HepG2 (cell line): ENCODE measurements around the gene SNAP29. TPM values are rescaled to one million over a fixed set of nuclear protein-coding genes. Genes with fewer than 3 reads are reported as not detected.

ENCODE experiments used
- AHDC1 ChIP-seq: sonication (generic); formaldehyde crosslinking; IDR thresholded peaks from 2 replicates; pipeline ENCODE4 v1.5.1; 2020; ENCODE audit warnings: mild to moderate bottlenecking, missing genetic modification reagents, borderline replicate concordance
- ATF4 ChIP-seq, 2 experiments: fragments of 450-650 bp in 1 of 2; sonication (generic) in 1 of 2; formaldehyde crosslinking; IDR thresholded peaks; 2 replicates each; pipeline versions ENCODE4 v1.5.0 to v1.8.0; 2020 to 2022; ENCODE audit warnings: mild to moderate bottlenecking in 1 of 2, missing genetic modification reagents in 1 of 2
- GATAD2A ChIP-seq: IDR thresholded peaks from 2 replicates; pipeline ENCODE4 v1.6.1; 2016
- NFYB ChIP-seq: sonication (generic); formaldehyde crosslinking; IDR thresholded peaks from 2 replicates; pipeline ENCODE4 v1.4.0; 2020; ENCODE audit warnings: missing genetic modification reagents
- SMAD1 ChIP-seq: sonication (generic); formaldehyde crosslinking; IDR thresholded peaks from 2 replicates; pipeline ENCODE4 v1.4.0; 2020; ENCODE audit warnings: missing genetic modification reagents, low read depth, mild to moderate bottlenecking, borderline replicate concordance
- STAG1 ChIP-seq: sonication (generic); formaldehyde crosslinking; IDR thresholded peaks from 2 replicates; pipeline ENCODE4 v1.4.0; 2020; ENCODE audit warnings: missing genetic modification reagents
- STAT6 ChIP-seq: sonication (generic); formaldehyde crosslinking; IDR thresholded peaks from 2 replicates; pipeline ENCODE4 v1.4.0; 2020; ENCODE audit warnings: missing genetic modification reagents, mild to moderate bottlenecking, borderline replicate concordance
- ZBTB43 ChIP-seq: sonication (generic); formaldehyde crosslinking; conservative IDR thresholded peaks from 2 replicates; pipeline ENCODE4 v1.4.0; 2020; ENCODE audit warnings: missing genetic modification reagents
- ZNF207 ChIP-seq: fragments of 450-650 bp; IDR thresholded peaks from 2 replicates; pipeline ENCODE4 v1.6.1; 2016; ENCODE audit warnings: antibody characterized with exemption, borderline replicate concordance
- ZNF552 ChIP-seq: sonication (generic); formaldehyde crosslinking; IDR thresholded peaks from 2 replicates; pipeline ENCODE4 v1.9.0; 2022; ENCODE audit warnings: missing genetic modification reagents, mild to moderate bottlenecking, borderline replicate concordance
- ZNF710 ChIP-seq: sonication (generic); formaldehyde crosslinking; IDR thresholded peaks from 2 replicates; pipeline ENCODE4 v1.5.0; 2020; ENCODE audit warnings: mild to moderate bottlenecking, missing genetic modification reagents, borderline replicate concordance
- ZNF781 ChIP-seq: sonication (generic); formaldehyde crosslinking; IDR thresholded peaks from 2 replicates; pipeline ENCODE4 v1.5.1; 2020; ENCODE audit warnings: borderline replicate concordance, mild to moderate bottlenecking, missing genetic modification reagents; ENCODE audit errors: not compliant biosample characterization
- polyA plus RNA-seq, 8 experiments: library from polyadenylated mRNA; depleted of rRNA in 3 of 8; stranded (reverse) in 7 of 8; unstranded in 1 of 8; fragments of >200 nt; fragmentation: Illumina TruSeq in 4 of 8; extraction: Trizol in 4 of 8; gene quantifications; 2 replicates each; pipeline versions ENCODE4 v1.2.1 to v1.2.3, GENCODE V29; 2011 to 2016; ENCODE audit warnings: low read depth in 4 of 8, missing spikeins in 1 of 8, mixed read lengths in 1 of 8; ENCODE audit not compliant: insufficient read depth in 1 of 8
- total RNA-seq, 5 experiments: library from RNA; depleted of rRNA; stranded (reverse); fragments of >200 nt; fragmentation: Illumina TruSeq; extraction: Trizol; gene quantifications; 2 replicates each; pipeline ENCODE4 v1.2.3, GENCODE V29; 2016; ENCODE audit warnings: low read depth in 1 of 5

SNAP29 gene
- total and polyA plus RNA-seq, 2 of the 13 experiments (the other 11 are each of a cell fraction or from before 2014, with no cell fraction given), result 12.3 to 30.7 TPM

- TF ChIP-seq ZNF710 (CRISPR knock-in tag) (peak; percentile 91), AHDC1 (peak; percentile 67), STAT6 (CRISPR knock-in tag) (peak; percentile 73; the same call in 1 of the 2 replicates), STAG1 (CRISPR knock-in tag) (peak; percentile 56), ZNF552 (CRISPR knock-in tag) (0 out of 2 replicates have a peak, but pooled peaks have one; percentile 27), ATF4 (CRISPR knock-in tag; IDR thresholded peaks at IDR 0.05) (peak in 1 of 2 experiments; percentile 46; a peak in 2 of 4 replicates), GATAD2A (CRISPR knock-in tag) (peak; percentile 81), NFYB (CRISPR knock-in tag) (peak; percentile 76), ZNF207 (no peak), SMAD1 (CRISPR knock-in tag) (peak; percentile 45; the same call in 1 of the 2 replicates), ZBTB43 (CRISPR knock-in tag) (peak; percentile 74; the same call in 1 of the 2 replicates), ZNF781 (CRISPR knock-in tag) (peak; percentile 34)
Measured at GRCh38 chr22:20916916-20917810, 58.4 kb downstream of the SNAP29 start, which contains the start of gene CRKL (continued).
